ENCODE measurements around the gene ARHGAP27.
"Not testable (repeated sequence)": the region's sequence is repeated elsewhere in the genome, so short reads cannot be mapped to it uniquely, and the experiment has no call there.

The ARHGAP27 gene

GRCh38 chr17:45357364-45357997 is 75.2 kb downstream of the ARHGAP27 start:
- DNase-seq: no peak

GRCh38 chr17:45355087-45355486 is 77.6 kb downstream of the ARHGAP27 start:
- no peak for DNase-seq

DNA sequence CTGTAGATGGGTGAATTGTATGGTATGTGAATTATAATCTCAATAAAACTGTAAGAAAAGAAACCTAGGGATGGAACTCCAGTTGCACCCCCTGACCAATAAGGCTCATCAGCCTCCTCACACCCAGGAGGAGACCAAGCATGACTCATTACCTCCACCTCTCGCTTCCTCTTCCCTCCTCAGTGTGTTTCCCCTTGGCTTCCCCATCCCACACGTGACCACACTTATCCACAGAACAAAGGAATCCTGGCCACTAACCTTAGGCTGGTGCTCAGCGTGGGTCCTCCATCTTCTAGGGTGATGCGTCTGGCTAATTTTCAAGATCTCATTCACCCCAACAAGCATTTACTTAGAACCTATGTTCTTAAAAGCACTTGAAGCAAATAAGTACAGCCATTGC is 79.6 kb downstream of the ARHGAP27 start:
- DNase-seq: no peak

GRCh38 chr17:45351831-45352230 is 80.8 kb downstream of the ARHGAP27 start:
- DNase-seq: no peak

- DNase-seq: no peak
Measured at GRCh38 chr17:45347444-45347843, 85.2 kb downstream of the ARHGAP27 start.

- DNase-seq: no peak
Measured at GRCh38 chr17:45346216-45347015, 86.3 kb downstream of the ARHGAP27 start.

- no peak for DNase-seq
Measured at GRCh38 chr17:45345554-45346215, 87.0 kb downstream of the ARHGAP27 start.

- no peak for DNase-seq
Measured at GRCh38 chr17:45345246-45345553, 87.5 kb downstream of the ARHGAP27 start.

GRCh38 chr17:45343967-45344664 is 88.6 kb downstream of the ARHGAP27 start:
- not testable (repeated sequence) for DNase-seq

Data from NCI-H524 (cell line).